H1 (cell line): ENCODE measurements around the gene NUS1. TPM values are rescaled to one million over a fixed set of nuclear protein-coding genes. Genes with fewer than 3 reads are reported as not detected.

ENCODE experiments used
- ATF2 ChIP-seq: IDR thresholded peaks from 2 replicates; pipeline ENCODE4 v1.6.1; 2012; ENCODE audit warnings: low read length, inconsistent platforms
- CHD2 ChIP-seq: IDR thresholded peaks from 2 replicates; pipeline ENCODE4 v1.6.1; 2012; ENCODE audit warnings: low read length, improper control_type of control experiment
- CREB1 ChIP-seq: IDR thresholded peaks from 2 replicates; pipeline ENCODE4 v1.6.1; 2012; ENCODE audit warnings: inconsistent platforms
- CTCF ChIP-seq, 3 experiments: IDR thresholded peaks; 1 replicate in 2 of 3; 2 replicates in 1 of 3; pipeline versions ENCODE4 v1.5.1 to v1.6.1; 2011; ENCODE audit warnings: low read length in 3 of 3, mild to moderate bottlenecking in 3 of 3, inconsistent platforms in 2 of 3, low read depth in 1 of 3, moderate library complexity in 1 of 3; ENCODE audit not compliant: insufficient read depth in 1 of 3; ENCODE audit errors: control extremely low read depth in 1 of 3
- JUND ChIP-seq: IDR thresholded peaks from 2 replicates; pipeline ENCODE4 v1.6.1; 2011; ENCODE audit warnings: mild to moderate bottlenecking, improper control_type of control experiment, low read length
- PHF8 ChIP-seq: fragments of 200-600 bp; sonication (generic); conservative IDR thresholded peaks from 2 replicates; pipeline ENCODE4 v1.7.1; 2012; ENCODE audit warnings: low read depth, mild to moderate bottlenecking, inconsistent platforms, low read length, moderate library complexity
- POLR2A ChIP-seq, 2 experiments: IDR thresholded peaks; 1 replicate in 1 of 2; 2 replicates in 1 of 2; pipeline ENCODE4 v1.6.1; 2011; ENCODE audit warnings: low read depth in 2 of 2, low read length in 2 of 2, mild to moderate bottlenecking in 2 of 2; ENCODE audit errors: control extremely low read depth in 1 of 2
- RAD21 ChIP-seq, 2 experiments: IDR thresholded peaks in 1 of 2; conservative IDR thresholded peaks in 1 of 2; 2 replicates each; pipeline ENCODE4 v1.6.1; 2011; ENCODE audit warnings: low read depth in 2 of 2, low read length in 2 of 2, improper control_type of control experiment in 1 of 2, inconsistent platforms in 1 of 2, mild to moderate bottlenecking in 1 of 2, moderate library complexity in 1 of 2
- RBBP5 ChIP-seq: IDR thresholded peaks from 2 replicates; pipeline ENCODE4 v1.7.1; 2012; ENCODE audit warnings: low read depth, mild to moderate bottlenecking, inconsistent platforms, low read length, moderate library complexity, borderline replicate concordance
- RFX5 ChIP-seq: IDR thresholded peaks from 2 replicates; pipeline ENCODE4 v1.6.1; 2011; ENCODE audit warnings: low read depth, low read length, improper control_type of control experiment, borderline replicate concordance
- SAP30 ChIP-seq: fragments of 300-600 bp; sonication (generic); IDR thresholded peaks from 2 replicates; pipeline ENCODE4 v1.7.1; 2012; ENCODE audit warnings: low read length, moderate library complexity, mild to moderate bottlenecking, inconsistent platforms; ENCODE audit not compliant: insufficient read depth, insufficient replicate concordance
- SP1 ChIP-seq: IDR thresholded peaks from 2 replicates; pipeline ENCODE4 v1.6.1; 2011; ENCODE audit warnings: low read depth, low read length
- SP2 ChIP-seq: IDR thresholded peaks from 2 replicates; pipeline ENCODE4 v1.6.1; 2012; ENCODE audit warnings: mild to moderate bottlenecking, low read length, inconsistent platforms
- TBP ChIP-seq: IDR thresholded peaks from 2 replicates; pipeline ENCODE4 v1.6.1; 2011; ENCODE audit warnings: low read depth, low read length, improper control_type of control experiment
- TEAD4 ChIP-seq: IDR thresholded peaks from 2 replicates; pipeline ENCODE4 v1.6.1; 2012; ENCODE audit warnings: low read depth, low read length, inconsistent platforms, mixed read lengths
- polyA plus RNA-seq, 7 experiments: library from polyadenylated mRNA; depleted of rRNA in 3 of 7; stranded (reverse) in 5 of 7; unstranded in 2 of 7; fragments of >200 nt in 5 of 7; fragments of 200-250 nt in 2 of 7; gene quantifications; 1 replicate in 5 of 7; 2 replicates in 1 of 7; 4 replicates in 1 of 7; pipeline versions ENCODE4 v1.2.1 to v1.2.3, GENCODE V29; 2011 to 2013; ENCODE audit warnings: missing spikeins in 2 of 7, mixed read lengths in 2 of 7
- total RNA-seq: library from RNA; stranded (reverse); fragmentation: NEBNext Ultra II Directional; extraction: Animal tissue kit (Norgen Biotek cat#: 25700); gene quantifications from 2 replicates; pipeline ENCODE4 v1.2.1, GENCODE V29; 2021
- TF ChIP-seq, protein P1 (sequence below): IDR thresholded peaks from 2 replicates; pipeline ENCODE4 v1.6.1; 2012; ENCODE audit warnings: inconsistent platforms

Gene NUS1
- total and polyA plus RNA-seq, 2 of the 8 experiments (the other 6 are each of a cell fraction or from before 2014, with no cell fraction given), result 20.7 to 77.7 TPM

- no peak for TF ChIP-seq JUND
- peak; percentile 81 for TF ChIP-seq TBP
- TF ChIP-seq, protein P1, sequence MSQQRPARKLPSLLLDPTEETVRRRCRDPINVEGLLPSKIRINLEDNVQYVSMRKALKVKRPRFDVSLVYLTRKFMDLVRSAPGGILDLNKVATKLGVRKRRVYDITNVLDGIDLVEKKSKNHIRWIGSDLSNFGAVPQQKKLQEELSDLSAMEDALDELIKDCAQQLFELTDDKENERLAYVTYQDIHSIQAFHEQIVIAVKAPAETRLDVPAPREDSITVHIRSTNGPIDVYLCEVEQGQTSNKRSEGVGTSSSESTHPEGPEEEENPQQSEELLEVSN, result peak; percentile 78
- peak; percentile 91 for TF ChIP-seq CREB1
- peak; percentile 74 to 88 (median 86) for TF ChIP-seq CTCF (IDR thresholded peaks at IDR 0.05; ENCODE audit: control extremely low read depth in 1 of 3, insufficient read depth in 1 of 3, low read depth in 1 of 3, low read length in 3 of 3)
- no peak for TF ChIP-seq RFX5
- TF ChIP-seq PHF8, result peak; percentile 50; the same call in 1 of the 2 replicates
- 0 out of 2 replicates have a peak, but pooled peaks have one; percentile 37 for TF ChIP-seq ATF2
- no peak for TF ChIP-seq CHD2
- TF ChIP-seq RAD21 (IDR thresholded peaks at IDR 0.05 in 1 of 2, conservative IDR thresholded peaks at IDR 0.05 in 1 of 2; ENCODE audit: low read depth in 2 of 2, low read length in 2 of 2), result peak; percentile 31 to 32; a peak in 3 of 4 replicates
- peak; percentile 40; the same call in 1 of the 2 replicates for TF ChIP-seq SP2
- TF ChIP-seq TEAD4, result peak; percentile 59; the same call in 1 of the 2 replicates
- TF ChIP-seq RBBP5, result no peak
- TF ChIP-seq POLR2A (IDR thresholded peaks at IDR 0.05; ENCODE audit: control extremely low read depth in 1 of 2, low read depth in 2 of 2, low read length in 2 of 2), result peak; percentile 56 to 68
- peak; percentile 40; the same call in 1 of the 2 replicates for TF ChIP-seq SP1
- no peak for TF ChIP-seq SAP30
Observed at GRCh38 chr6:117674991-117675657, at the start of gene NUS1 (continued).
